ENCODE measurements around the gene PEX5.
"Not testable (repeated sequence)": the region's sequence is repeated elsewhere in the genome, so short reads cannot be mapped to it uniquely, and the experiment has no call there.

The PEX5 gene

DNA sequence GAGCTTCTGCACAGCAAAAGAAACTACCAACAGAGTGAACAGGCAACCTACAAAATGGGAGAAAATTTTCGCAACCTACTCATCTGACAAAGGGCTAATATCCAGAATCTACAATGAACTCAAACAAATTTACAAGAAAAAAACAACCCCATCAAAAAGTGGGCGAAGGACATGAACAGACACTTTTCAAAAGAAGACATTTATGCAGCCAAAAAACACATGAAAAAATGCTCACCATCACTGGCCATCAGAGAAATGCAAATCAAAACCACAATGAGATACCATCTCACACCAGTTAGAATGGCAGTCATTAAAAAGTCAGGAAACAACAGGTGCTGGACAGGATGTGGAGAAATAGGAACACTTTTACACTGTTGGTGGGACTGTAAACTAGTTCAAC is 24.3 kb downstream of the PEX5 start:
- DNase-seq (ENCODE audit: low spot score), result not testable (repeated sequence)

DNA sequence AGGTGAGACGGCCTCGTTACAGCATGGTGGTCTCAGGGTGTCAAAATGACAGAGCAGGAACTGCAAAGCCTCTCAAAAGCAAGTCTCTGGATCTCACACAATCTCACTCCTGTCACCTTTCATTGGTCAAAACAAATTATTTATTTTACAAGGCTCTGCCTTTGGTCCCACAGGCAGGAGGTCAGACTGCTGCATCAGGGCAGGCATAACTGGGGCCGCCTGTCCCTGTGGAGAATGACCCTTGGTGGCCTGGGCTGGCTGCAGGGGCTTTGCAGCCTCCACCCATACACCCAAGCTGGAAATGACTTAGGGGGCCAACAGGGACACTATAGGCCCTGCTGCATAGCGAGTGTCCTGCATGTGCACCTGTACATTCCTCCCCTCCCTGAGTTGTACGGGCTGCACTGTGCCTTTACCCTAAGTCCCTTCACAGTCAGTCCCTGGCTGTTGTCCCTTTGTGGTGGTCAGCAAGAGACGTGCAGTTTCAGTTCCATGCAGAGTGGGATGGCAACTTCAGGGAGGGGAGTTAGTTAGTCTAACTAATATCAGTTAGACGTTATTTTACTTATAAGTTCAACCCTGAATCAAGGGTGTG is 28.1 kb downstream of the PEX5 start:
- DNase-seq (ENCODE audit: low spot score), result no peak

DNA sequence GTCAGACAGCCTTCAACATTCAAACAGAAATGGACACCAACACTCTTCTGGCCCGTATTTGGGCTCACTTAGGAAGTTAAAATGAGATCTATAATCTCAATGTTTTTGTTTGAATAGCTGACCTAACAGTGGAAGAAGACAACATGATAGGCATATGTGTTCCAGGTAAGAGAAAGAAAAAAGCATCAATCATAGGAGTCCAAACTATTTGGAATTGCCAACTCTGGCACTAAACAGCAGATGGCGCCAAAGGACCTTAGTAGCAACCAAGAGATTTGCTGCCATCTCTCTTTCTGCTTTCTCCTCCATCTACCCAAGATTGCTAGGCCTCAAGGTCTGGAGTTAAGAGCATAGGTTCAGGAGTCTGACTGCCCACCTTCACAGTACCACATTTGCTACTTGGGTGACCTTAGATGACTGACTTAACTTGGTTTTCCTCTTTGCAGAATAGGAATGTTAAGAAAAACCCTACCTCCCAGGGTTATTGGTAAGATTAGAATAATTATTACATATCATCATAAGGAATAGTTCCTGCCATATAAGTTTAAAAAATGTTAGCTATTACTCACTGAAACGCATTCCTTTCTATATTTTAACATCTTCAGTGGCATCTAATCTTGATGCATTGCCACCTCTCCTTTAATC is 30.2 kb downstream of the PEX5 start:
- DNase-seq (ENCODE audit: low spot score), result peak; percentile 64

DNA sequence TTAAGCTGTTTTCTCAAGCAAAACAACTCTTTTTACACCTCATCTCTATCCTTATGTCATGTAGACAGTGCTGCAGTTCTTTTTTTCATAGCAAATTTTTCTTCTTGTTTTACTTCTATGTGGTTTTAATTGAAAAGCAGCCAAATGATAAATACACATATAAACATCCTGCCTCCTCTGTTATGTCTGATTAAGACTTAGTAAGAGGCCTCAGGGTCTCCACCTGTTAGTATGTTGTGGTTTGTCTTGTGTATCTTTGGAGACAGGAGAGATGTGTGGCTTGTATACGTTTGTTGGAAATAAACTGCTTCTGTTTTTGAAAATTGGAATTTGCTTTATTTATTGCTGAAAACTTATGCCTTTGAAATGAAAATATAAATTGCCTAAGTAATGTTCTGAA is 32.0 kb downstream of the PEX5 start:
- no peak for DNase-seq (ENCODE audit: low spot score)

DNA sequence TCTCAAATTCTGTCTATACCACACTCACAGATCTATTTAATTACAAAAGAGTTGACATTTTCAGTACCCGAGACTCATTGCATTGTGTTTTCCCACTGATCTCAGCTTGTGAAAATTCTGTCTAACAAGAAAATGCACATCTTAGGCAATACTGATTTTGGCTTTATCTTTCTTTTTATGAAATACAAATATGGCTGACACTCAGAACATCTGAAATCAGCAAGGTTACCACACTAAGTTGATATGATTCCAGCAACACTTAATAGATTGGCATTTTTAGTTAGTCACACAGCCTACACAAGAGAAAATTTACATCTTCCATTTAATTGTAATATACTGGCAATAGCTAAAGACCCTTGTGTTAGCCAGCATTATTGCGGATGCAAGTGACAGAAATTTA is 40.3 kb downstream of the PEX5 start:
- DNase-seq (ENCODE audit: low spot score), result no peak

DNA sequence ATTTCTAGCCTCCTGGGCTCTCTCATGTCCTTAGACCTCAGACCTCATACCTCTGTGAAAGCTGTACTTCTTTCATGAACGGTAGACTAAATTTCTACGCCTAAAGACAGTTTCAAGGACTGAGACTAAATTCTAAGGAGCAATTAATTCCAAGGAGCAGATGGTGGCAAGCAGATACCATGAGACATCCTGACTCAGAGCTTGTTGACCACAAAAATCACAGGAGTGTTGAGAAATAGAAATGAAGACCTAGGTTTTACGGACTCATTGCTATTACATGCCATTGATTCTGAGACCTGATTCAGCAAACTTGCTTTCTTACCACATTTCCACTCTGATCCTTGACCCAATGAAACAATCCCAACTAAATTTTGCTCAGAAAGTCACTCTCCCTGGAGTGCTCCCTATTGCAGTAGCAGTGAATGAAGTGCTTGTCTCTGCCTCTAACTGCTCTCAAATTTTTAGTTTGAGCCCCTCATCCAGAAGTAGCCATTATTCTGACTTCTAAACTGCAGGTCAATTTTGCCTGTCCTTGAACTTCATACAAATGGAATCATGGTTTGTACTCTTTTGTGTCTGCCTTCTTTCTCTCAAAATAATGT is 52.0 kb downstream of the PEX5 start:
- DNase-seq (ENCODE audit: low spot score), result no peak

DNA sequence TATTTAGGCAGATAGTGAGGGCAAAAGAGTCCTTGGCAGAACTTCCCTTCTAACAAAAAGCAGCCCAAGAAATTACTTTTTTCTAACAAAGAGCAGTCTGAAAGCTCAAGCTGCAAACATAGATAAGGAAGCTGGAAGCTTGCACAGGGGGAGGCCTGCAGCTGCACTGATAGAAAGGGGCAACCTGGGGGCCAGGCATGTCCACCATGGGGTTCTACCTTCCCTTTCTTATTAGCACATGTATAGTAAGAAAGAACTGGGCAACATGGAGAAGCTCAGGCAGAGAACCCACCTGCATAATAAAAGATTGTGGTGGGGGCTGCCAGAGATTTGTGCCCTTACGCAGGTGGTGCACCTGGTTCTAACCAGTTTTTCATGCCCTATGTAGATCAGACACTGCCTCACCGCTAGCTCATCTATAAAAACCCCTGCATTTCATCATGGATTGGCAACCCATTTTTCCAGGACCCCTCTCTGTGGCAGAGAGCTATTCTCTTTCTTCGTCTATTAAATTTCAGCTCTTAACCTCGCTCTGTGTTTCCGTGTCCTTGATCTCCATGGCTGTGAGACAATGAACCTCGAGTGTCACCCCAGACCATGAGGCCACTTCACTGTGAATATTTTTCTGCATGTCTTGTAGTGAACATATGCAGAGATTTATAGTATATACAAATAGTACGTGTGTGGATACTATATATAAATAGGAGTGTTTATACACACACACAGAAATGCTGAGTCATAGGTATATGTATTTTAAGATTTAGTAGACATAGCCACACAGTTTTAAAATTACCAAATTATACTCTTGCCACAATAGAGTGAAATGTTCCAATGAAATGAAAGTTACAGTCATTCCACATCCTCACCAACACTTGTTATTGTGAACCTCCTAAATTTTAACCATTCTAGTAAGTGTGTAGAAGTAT is 53.0 kb downstream of the PEX5 start:
- no peak for DNase-seq (ENCODE audit: low spot score)

DNA sequence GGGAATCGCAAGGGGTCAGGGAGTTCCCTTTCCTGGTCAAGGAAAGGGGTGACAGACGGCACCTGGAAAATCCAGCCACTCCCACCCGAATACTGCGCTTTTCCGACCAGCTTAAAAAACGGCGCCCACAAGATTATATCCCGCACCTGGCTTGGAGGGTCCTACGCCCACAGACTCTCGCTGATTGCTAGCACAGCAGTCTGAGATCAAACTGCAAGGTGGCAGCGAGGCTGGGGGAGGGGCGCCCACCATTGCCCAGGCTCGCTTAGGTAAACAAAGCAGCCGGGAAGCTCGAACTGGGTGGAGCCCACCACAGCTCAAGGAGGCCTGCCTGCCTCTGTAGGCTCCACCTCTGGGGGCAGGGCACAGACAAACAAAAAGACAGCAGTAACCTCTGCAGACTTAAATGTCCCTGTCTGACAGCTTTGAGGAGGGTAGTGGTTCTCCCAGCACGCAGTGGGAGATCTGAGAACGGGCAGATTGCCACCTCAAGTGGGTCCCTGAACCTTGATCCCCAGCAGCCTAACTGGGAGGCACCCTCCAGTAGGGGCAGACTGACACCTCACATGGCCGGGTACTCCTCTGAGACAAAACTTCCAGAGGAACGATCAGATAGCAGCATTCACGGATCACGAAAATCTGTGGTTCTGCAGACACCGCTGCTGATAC is 62.0 kb downstream of the PEX5 start:
- not testable (repeated sequence) for DNase-seq (ENCODE audit: low spot score)

DNA sequence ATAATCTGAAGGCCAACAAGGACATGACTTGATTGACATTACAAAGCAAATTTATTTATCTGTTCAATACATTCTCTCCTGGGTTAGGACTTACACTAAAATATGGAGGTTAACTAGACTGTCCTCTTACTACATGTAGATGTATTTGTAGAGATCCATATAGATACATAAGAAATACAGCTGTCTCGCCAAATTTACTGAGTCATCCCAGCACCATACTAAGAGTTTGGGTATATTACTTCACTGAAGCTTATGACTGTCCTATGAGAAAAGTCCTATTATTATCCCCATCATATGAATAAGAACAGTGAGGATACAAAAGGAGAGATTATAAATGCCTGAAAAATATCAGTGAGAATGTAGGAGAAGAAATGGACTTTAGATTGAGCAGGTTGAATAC is 69.6 kb downstream of the PEX5 start:
- no peak for DNase-seq (ENCODE audit: low spot score)
